HepG2 (cell line): Measurements from ENCODE around the gene BIN1. TPM values are rescaled to one million over a fixed set of nuclear protein-coding genes. Genes with fewer than 3 reads are reported as not detected.

Experiments
- ATAC-seq: fragments of 200-7000 bp; cut with Tn5 transposase; 3 replicates; pipeline ENCODE4 v1.9.1; 2020; ENCODE audit warnings: mild to moderate bottlenecking, moderate library complexity
- BruUV-seq: library from RNA; stranded (reverse); fragments of 400-500 nt; replicated peaks from 2 replicates; lab custom pipeline; 2021; lab: Mats Ljungman, UMichigan
- CTCF ChIA-PET: fragments of 300-600 bp; formaldehyde crosslinking; extraction: SDS; loops from one replicate; lab custom pipeline; 2021; ENCODE audit warnings: low total read pairs, inconsistent platforms, low intra/inter-chr PET ratio; lab: Yijun Ruan, JAX
- POLR2A ChIA-PET: fragments of 350-600 bp; sonication (Branson Sonifier 250); formaldehyde crosslinking; loops from one replicate; lab custom pipeline; 2020; ENCODE audit warnings: antibody characterized with exemption, inconsistent platforms; lab: Yijun Ruan, JAX
- DNase-seq: peaks from one replicate; pipeline ENCODE4 v3.0.0-alpha.2; 2015; ENCODE audit warnings: low spot score
- FAIRE-seq: peaks from 3 replicates; lab custom pipeline; 2011; peaks lifted over from hg19 to GRCh38; lab: Jason Lieb, UNC
- H2AFZ ChIP-seq: one replicate; pipeline ENCODE4 v1.6.1; 2011; ENCODE audit warnings: low read length, inconsistent platforms
- H3K27ac ChIP-seq: fragments of 300-600 bp; 3 replicates; pipeline ENCODE4 v1.8.0; 2011; ENCODE audit warnings: mixed run types, mild to moderate bottlenecking, mixed read lengths, low read length, inconsistent platforms; ENCODE audit not compliant: insufficient read depth; ENCODE audit errors: extremely low read length
- H3K27me3 ChIP-seq, 2 experiments: fragments of 200-600 bp in 1 of 2; 2 replicates in 1 of 2; 3 replicates in 1 of 2; pipeline versions ENCODE4 v1.6.0 to v1.8.0; 2011; ENCODE audit warnings: low read length in 2 of 2, mild to moderate bottlenecking in 2 of 2, moderate library complexity in 2 of 2, inconsistent platforms in 1 of 2; ENCODE audit not compliant: insufficient read depth in 2 of 2, control insufficient read depth in 1 of 2
- H3K36me3 ChIP-seq, 2 experiments: fragments of 200-600 bp in 1 of 2; replicated peaks in 1 of 2; 2 replicates in 1 of 2; 3 replicates in 1 of 2; pipeline versions ENCODE4 v1.5.1 to v1.8.0; 2011; ENCODE audit warnings: low read length in 2 of 2, inconsistent platforms in 1 of 2; ENCODE audit not compliant: insufficient read depth in 2 of 2, control insufficient read depth in 1 of 2
- H3K4me1 ChIP-seq: 2 replicates; pipeline ENCODE4 v1.5.1; 2012; ENCODE audit warnings: low read length, inconsistent platforms; ENCODE audit not compliant: insufficient read depth
- H3K4me2 ChIP-seq: 2 replicates; pipeline ENCODE4 v1.6.0; 2011; ENCODE audit warnings: low read depth, low read length, inconsistent platforms
- H3K4me3 ChIP-seq, 3 experiments: fragments of 200-600 bp in 1 of 3; sonication (generic), shearing (Covaris generic) in 1 of 3; replicated peaks in 1 of 3; 2 replicates each; pipeline ENCODE4 v1.5.1; 2011 to 2016; ENCODE audit warnings: low read length in 3 of 3, inconsistent platforms in 2 of 3, low read depth in 2 of 3, mild to moderate bottlenecking in 2 of 3, control low read depth in 1 of 3, mixed read lengths in 1 of 3; ENCODE audit not compliant: insufficient read depth in 1 of 3
- H3K79me2 ChIP-seq: one replicate; pipeline ENCODE4 v1.6.1; 2011; ENCODE audit warnings: low read length, inconsistent platforms; ENCODE audit not compliant: insufficient read depth
- H3K9ac ChIP-seq: 2 replicates; pipeline ENCODE4 v1.6.0; 2011; ENCODE audit warnings: mild to moderate bottlenecking, low read depth, low read length, inconsistent platforms; ENCODE audit not compliant: insufficient read depth
- H3K9me3 ChIP-seq: 2 replicates; pipeline ENCODE4 v1.5.1; 2012; ENCODE audit warnings: mild to moderate bottlenecking, low read length
- H4K20me1 ChIP-seq: 2 replicates; pipeline ENCODE4 v1.6.0; 2011; ENCODE audit warnings: inconsistent platforms, mild to moderate bottlenecking, low read length, moderate library complexity; ENCODE audit not compliant: insufficient read depth
- AGO1 ChIP-seq: fragments of 200-400 bp; formaldehyde crosslinking; IDR thresholded peaks from 2 replicates; pipeline ENCODE4 v1.6.1; 2017; ENCODE audit warnings: mild to moderate bottlenecking, low read depth, low read length, moderate library complexity; ENCODE audit not compliant: poor library complexity, severe bottlenecking
- REXO4 ChIP-seq: sonication (generic); formaldehyde crosslinking; IDR thresholded peaks from 2 replicates; pipeline ENCODE4 v1.8.0; 2022; ENCODE audit warnings: missing genetic modification reagents, mild to moderate bottlenecking, borderline replicate concordance
- SMYD3 ChIP-seq: sonication (generic); formaldehyde crosslinking; IDR thresholded peaks from 2 replicates; pipeline ENCODE4 v1.8.1; 2023; ENCODE audit warnings: mild to moderate bottlenecking, missing genetic modification reagents
- ZBTB10 ChIP-seq: sonication (generic); formaldehyde crosslinking; IDR thresholded peaks from 2 replicates; pipeline ENCODE4 v1.4.0; 2020; ENCODE audit warnings: missing genetic modification reagents, borderline replicate concordance
- ZNF468 ChIP-seq: sonication (generic); formaldehyde crosslinking; IDR thresholded peaks from 2 replicates; pipeline ENCODE4 v1.8.0; 2022; ENCODE audit warnings: mild to moderate bottlenecking, moderate library complexity, missing genetic modification reagents
- ZNF547 ChIP-seq: sonication (generic); formaldehyde crosslinking; IDR thresholded peaks from 2 replicates; pipeline ENCODE4 v1.5.1; 2020; ENCODE audit warnings: mild to moderate bottlenecking, missing genetic modification reagents
- ZNF589 ChIP-seq: sonication (generic); formaldehyde crosslinking; conservative IDR thresholded peaks from 2 replicates; pipeline ENCODE4 v1.8.0; 2022; ENCODE audit warnings: mild to moderate bottlenecking, moderate library complexity, missing genetic modification reagents
- ZNF607 ChIP-seq: sonication (generic); formaldehyde crosslinking; IDR thresholded peaks from 2 replicates; pipeline ENCODE4 v1.5.1; 2020; ENCODE audit warnings: missing genetic modification reagents, mild to moderate bottlenecking, borderline replicate concordance
- ZNF781 ChIP-seq: sonication (generic); formaldehyde crosslinking; IDR thresholded peaks from 2 replicates; pipeline ENCODE4 v1.5.1; 2020; ENCODE audit warnings: borderline replicate concordance, mild to moderate bottlenecking, missing genetic modification reagents; ENCODE audit errors: not compliant biosample characterization
- ZNF788 ChIP-seq: sonication (generic); formaldehyde crosslinking; IDR thresholded peaks from 2 replicates; pipeline ENCODE4 v1.5.0; 2020; ENCODE audit warnings: mild to moderate bottlenecking, missing genetic modification reagents, borderline replicate concordance
- ZSCAN5A ChIP-seq: sonication (generic); formaldehyde crosslinking; IDR thresholded peaks from 2 replicates; pipeline ENCODE4 v1.8.0; 2022; ENCODE audit warnings: mild to moderate bottlenecking, missing genetic modification reagents, borderline replicate concordance
- WGBS: methylation state at CpG from one replicate; pipeline ENCODE4 v1.1.6; 2017; ENCODE audit warnings: low lambda C conversion rate; 5-methylcytosine and 5-hydroxymethylcytosine counted together
- in situ Hi-C: cut with HindIII; loops from 2 replicates; pipeline ENCODE4 v1.10.0; 2017; ENCODE audit warnings: low pct_unique_long_range_greater_than_20kb; ENCODE audit not compliant: extremely low pct_ligation_motif_present
- intact Hi-C: fragments of 100-400 bp; cut with micrococcal nuclease; formaldehyde crosslinking; loops from one replicate; pipeline ENCODE4 v1.10.0; 2022; ENCODE audit not compliant: unreplicated experiment
- polyA plus RNA-seq, 8 experiments: library from polyadenylated mRNA; depleted of rRNA in 3 of 8; stranded (reverse) in 7 of 8; unstranded in 1 of 8; fragments of >200 nt; fragmentation: Illumina TruSeq in 4 of 8; extraction: Trizol in 4 of 8; gene quantifications; 2 replicates each; pipeline versions ENCODE4 v1.2.1 to v1.2.3, GENCODE V29; 2011 to 2016; ENCODE audit warnings: low read depth in 4 of 8, missing spikeins in 1 of 8, mixed read lengths in 1 of 8; ENCODE audit not compliant: insufficient read depth in 1 of 8
- total RNA-seq, 5 experiments: library from RNA; depleted of rRNA; stranded (reverse); fragments of >200 nt; fragmentation: Illumina TruSeq; extraction: Trizol; gene quantifications; 2 replicates each; pipeline ENCODE4 v1.2.3, GENCODE V29; 2016; ENCODE audit warnings: low read depth in 1 of 5

The BIN1 gene
- total and polyA plus RNA-seq, 2 of the 13 experiments (the other 11 are each of a cell fraction or from before 2014, with no cell fraction given): 0.93 to 1.2 TPM

GRCh38 chr2:127125821-127126220 is 18.9 kb upstream of the BIN1 start:
- POLR2A ChIA-PET: no interaction called here
- Histone ChIP-seq H3K36me3 (no peaks in the 10 kb centered on the region), H3K27ac (no peak overlapping the region), H3K9me3 (no peaks in the 10 kb centered on the region), H2AFZ (no peak overlapping the region), H3K27me3 (no peaks in the 10 kb centered on the region; a peak in 2 of 5 replicates), H3K4me3 (no peak overlapping the region), H3K9ac (no peak overlapping the region), H3K79me2 (no peaks in the 10 kb centered on the region), H3K4me1 (peaks cover 8% of the 10 kb centered on the region; the same call in 1 of the 2 replicates), H3K4me2 (no peak overlapping the region), H4K20me1 (no peaks in the 10 kb centered on the region)
- 25% methylated on average over 1 of the region's 1 CpG for WGBS
- TF ChIP-seq ZNF788 (CRISPR knock-in tag) (no peak), ZNF468 (CRISPR knock-in tag) (no peak), ZNF781 (CRISPR knock-in tag) (no peak), ZNF547 (CRISPR knock-in tag) (no peak), ZNF589 (CRISPR knock-in tag) (no peak), AGO1 (no peak), REXO4 (CRISPR knock-in tag) (no peak), ZNF607 (CRISPR knock-in tag) (no peak), ZSCAN5A (no peak), ZBTB10 (CRISPR knock-in tag) (no peak), SMYD3 (no peak)
- ATAC-seq (no peak), DNase-seq (no peak), FAIRE-seq (no peak)
- CTCF ChIA-PET: no interaction called here
- in situ Hi-C loops (no loop called here), intact Hi-C loops (no loop called here)
- no TSS peak for BruUV-seq
